MCF 10A (cell line): ENCODE data around the gene GSG1. TPM values are rescaled to one million over a fixed set of nuclear protein-coding genes. Genes with fewer than 3 reads are reported as not detected.

Experiments used
- BruUV-seq: library from RNA; stranded (reverse); fragments of 400-500 nt; replicated peaks from 2 replicates; lab custom pipeline; 2021; lab: Mats Ljungman, UMichigan
- CTCF ChIA-PET: fragments of 300-600 bp; sonication (Branson Sonifier 250); formaldehyde crosslinking; extraction: SDS; loops from one replicate; lab custom pipeline; 2021; ENCODE audit warnings: antibody characterized with exemption, inconsistent platforms; lab: Yijun Ruan, JAX
- POLR2A ChIA-PET: fragments of 300-600, 350-650 bp; sonication (Branson Sonifier 250); formaldehyde crosslinking; extraction: SDS; loops from one replicate; lab custom pipeline; 2020; ENCODE audit warnings: antibody characterized with exemption, inconsistent platforms; lab: Yijun Ruan, JAX
- DNase-seq: peaks from one replicate; pipeline ENCODE4 v3.0.0-alpha.2; 2018; ENCODE audit not compliant: unreplicated experiment
- H3K27ac Mint-ChIP-seq: one replicate; pipeline ENCODE4 v1.8.0; 2022; ENCODE audit warnings: mild to moderate bottlenecking, low read depth, mixed read lengths; ENCODE audit not compliant: unreplicated experiment
- H3K27me3 Mint-ChIP-seq: one replicate; pipeline ENCODE4 v1.8.0; 2022; ENCODE audit warnings: mixed read lengths; ENCODE audit not compliant: insufficient read depth, unreplicated experiment
- H3K36me3 Mint-ChIP-seq: one replicate; pipeline ENCODE4 v1.8.0; 2022; ENCODE audit warnings: mild to moderate bottlenecking, moderate library complexity, mixed read lengths; ENCODE audit not compliant: insufficient read depth, unreplicated experiment
- H3K4me1 Mint-ChIP-seq: one replicate; pipeline ENCODE4 v1.8.0; 2022; ENCODE audit warnings: mixed read lengths; ENCODE audit not compliant: insufficient read depth, unreplicated experiment
- H3K4me3 Mint-ChIP-seq: one replicate; pipeline ENCODE4 v1.8.0; 2022; ENCODE audit warnings: mild to moderate bottlenecking, moderate library complexity, mixed read lengths; ENCODE audit not compliant: unreplicated experiment
- H3K9me3 Mint-ChIP-seq: one replicate; pipeline ENCODE4 v1.8.0; 2022; ENCODE audit warnings: mixed read lengths; ENCODE audit not compliant: unreplicated experiment
- intact Hi-C: fragments of 100-400 bp; cut with micrococcal nuclease; formaldehyde crosslinking; loops from 2 replicates; pipeline ENCODE4 v1.14.1; 2022
- total RNA-seq: library from RNA; stranded (reverse); gene quantifications from 2 replicates; pipeline ENCODE4 v1.2.3, GENCODE V29; 2022
- TF ChIP-seq, protein P1 (sequence below): fragments of 200-600 bp; IDR thresholded peaks from one replicate; pipeline ENCODE4 v1.8.0; 2022; ENCODE audit warnings: antibody characterized with exemption, mild to moderate bottlenecking; ENCODE audit not compliant: unreplicated experiment

GSG1 gene
- total RNA-seq, 1 experiment from 2014 or later: not detected

GRCh38 chr12:13049816-13050215 is 53.7 kb downstream of the GSG1 start:
- Mint-ChIP-seq H3K27ac (no peak overlapping the region), H3K27me3 (no peaks in the 10 kb centered on the region), H3K4me3 (no peak overlapping the region), H3K36me3 (no peaks in the 10 kb centered on the region), H3K9me3 (peaks cover 7% of the 10 kb centered on the region), H3K4me1 (peaks cover 5% of the 10 kb centered on the region)
- CTCF ChIA-PET: no interaction called here
- no peak for DNase-seq
- TF ChIP-seq, protein P1, sequence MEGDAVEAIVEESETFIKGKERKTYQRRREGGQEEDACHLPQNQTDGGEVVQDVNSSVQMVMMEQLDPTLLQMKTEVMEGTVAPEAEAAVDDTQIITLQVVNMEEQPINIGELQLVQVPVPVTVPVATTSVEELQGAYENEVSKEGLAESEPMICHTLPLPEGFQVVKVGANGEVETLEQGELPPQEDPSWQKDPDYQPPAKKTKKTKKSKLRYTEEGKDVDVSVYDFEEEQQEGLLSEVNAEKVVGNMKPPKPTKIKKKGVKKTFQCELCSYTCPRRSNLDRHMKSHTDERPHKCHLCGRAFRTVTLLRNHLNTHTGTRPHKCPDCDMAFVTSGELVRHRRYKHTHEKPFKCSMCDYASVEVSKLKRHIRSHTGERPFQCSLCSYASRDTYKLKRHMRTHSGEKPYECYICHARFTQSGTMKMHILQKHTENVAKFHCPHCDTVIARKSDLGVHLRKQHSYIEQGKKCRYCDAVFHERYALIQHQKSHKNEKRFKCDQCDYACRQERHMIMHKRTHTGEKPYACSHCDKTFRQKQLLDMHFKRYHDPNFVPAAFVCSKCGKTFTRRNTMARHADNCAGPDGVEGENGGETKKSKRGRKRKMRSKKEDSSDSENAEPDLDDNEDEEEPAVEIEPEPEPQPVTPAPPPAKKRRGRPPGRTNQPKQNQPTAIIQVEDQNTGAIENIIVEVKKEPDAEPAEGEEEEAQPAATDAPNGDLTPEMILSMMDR: no peak
- intact Hi-C loops: no loop called here
- POLR2A ChIA-PET: no interaction called here
- BruUV-seq: no TSS peak

DNA sequence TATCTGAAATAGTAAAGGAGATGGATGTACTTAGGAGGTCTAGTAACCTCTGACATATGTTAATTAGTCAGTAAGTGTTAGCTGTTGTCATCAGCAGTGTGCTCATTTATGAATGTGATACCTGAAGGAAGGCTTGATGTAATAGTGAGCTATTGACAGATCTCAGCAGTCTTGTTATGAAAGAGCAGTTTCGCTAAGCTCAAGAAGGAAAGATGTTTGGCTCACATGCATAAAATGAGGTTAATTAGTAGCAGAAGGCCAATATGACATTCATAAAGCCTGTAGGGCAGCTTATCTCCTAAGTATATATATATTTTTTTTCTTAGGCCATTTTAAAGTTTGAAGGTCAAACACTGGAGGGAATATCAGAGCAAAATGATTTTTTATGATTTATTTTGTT is 56.5 kb downstream of the GSG1 start:
- Mint-ChIP-seq H3K36me3 (no peaks in the 10 kb centered on the region), H3K27ac (no peak overlapping the region), H3K27me3 (no peaks in the 10 kb centered on the region), H3K4me3 (no peak overlapping the region), H3K9me3 (no peaks in the 10 kb centered on the region), H3K4me1 (peaks cover 5% of the 10 kb centered on the region)
- POLR2A ChIA-PET: interaction anchor here (1.0 to 1.6 kb wide), 2 partner anchors 22 to 177 kb away, joined by 3 to 4 read pairs; no protein-coding TSS in a partner anchor
- no TSS peak for BruUV-seq
- CTCF ChIA-PET: interaction anchor here (1.0 to 1.6 kb wide), 3 partner anchors 11 to 71 kb away, joined by 3 to 4 read pairs (median 4); no protein-coding TSS in a partner anchor
- intact Hi-C loops: no loop called here
- TF ChIP-seq, protein P1: no peak
- no peak for DNase-seq

- intact Hi-C loops: no loop called here
- POLR2A ChIA-PET: interaction anchor here (1.0 to 1.6 kb wide), 4 partner anchors 9 to 45 kb away, joined by 3 to 5 read pairs (median 4); no protein-coding TSS in a partner anchor
- H3K4me3 Mint-ChIP-seq: no peak overlapping the region
Measured at GRCh38 chr12:13045816-13046215, 57.7 kb downstream of the GSG1 start.

DNA sequence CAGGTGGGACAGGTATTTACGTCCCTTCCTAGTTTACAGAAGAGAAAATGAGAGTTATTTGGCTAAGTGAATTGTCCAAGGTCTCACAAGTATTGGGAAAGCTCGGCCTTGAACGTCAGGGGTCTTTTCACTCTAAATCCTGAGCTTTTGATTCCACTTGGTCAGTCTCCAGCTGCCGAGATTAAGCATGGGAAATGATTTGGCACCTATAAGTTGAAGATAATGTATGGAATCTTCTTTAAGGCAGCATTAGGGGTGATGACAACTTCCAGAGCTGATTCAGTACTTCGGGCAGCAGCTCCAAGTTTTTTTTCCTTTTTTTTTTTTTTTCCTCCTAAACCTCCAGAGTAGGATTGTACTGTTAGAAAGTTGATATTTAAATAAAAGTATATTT is 58.6 kb downstream of the GSG1 start:
- intact Hi-C loops: loop anchor here (5.0 kb wide), 1 partner anchor 52 kb away; no protein-coding TSS in a partner anchor
- TF ChIP-seq, protein P1: no peak
- CTCF ChIA-PET: interaction anchor here (0.6 to 1.9 kb wide), 7 partner anchors 14 to 1949 kb away, joined by 3 to 5 read pairs (median 3); no protein-coding TSS in a partner anchor
- H3K4me1 Mint-ChIP-seq: peaks cover 7% of the 10 kb centered on the region
- no peaks in the 10 kb centered on the region for H3K9me3 Mint-ChIP-seq
- BruUV-seq: no TSS peak
- H3K36me3 Mint-ChIP-seq: no peaks in the 10 kb centered on the region
- H3K27ac Mint-ChIP-seq: peak overlapping the region; percentile 82
- H3K4me3 Mint-ChIP-seq: peak overlapping the region; percentile 85
- DNase-seq: peak; percentile 3
- POLR2A ChIA-PET: interaction anchor here (0.6 to 2.1 kb wide), 9 partner anchors 10 to 181 kb away, joined by 3 to 13 read pairs (median 3); no protein-coding TSS in a partner anchor
- H3K27me3 Mint-ChIP-seq: no peaks in the 10 kb centered on the region

More at GRCh38 chr12:13045816-13046215, 57.7 kb downstream of the GSG1 start:
- H3K4me1 Mint-ChIP-seq: peaks cover 5% of the 10 kb centered on the region
- DNase-seq: no peak
- CTCF ChIA-PET: interaction anchor here (0.6 to 1.6 kb wide), 7 partner anchors 29 to 609 kb away, joined by 3 to 5 read pairs (median 3); no protein-coding TSS in a partner anchor
- BruUV-seq: no TSS peak
- no peaks in the 10 kb centered on the region for H3K9me3 Mint-ChIP-seq
- no peaks in the 10 kb centered on the region for H3K36me3 Mint-ChIP-seq
- TF ChIP-seq, protein P1: no peak
- no peaks in the 10 kb centered on the region for H3K27me3 Mint-ChIP-seq
- H3K27ac Mint-ChIP-seq: no peak overlapping the region
